MCF 10A (cell line): ENCODE results near the gene RBM18. TPM values are rescaled to one million over a fixed set of nuclear protein-coding genes. Genes with fewer than 3 reads are reported as not detected.

Experiments used
- BruUV-seq: library from RNA; stranded (reverse); fragments of 400-500 nt; replicated peaks from 2 replicates; lab custom pipeline; 2021; lab: Mats Ljungman, UMichigan
- CTCF ChIA-PET: fragments of 300-600 bp; sonication (Branson Sonifier 250); formaldehyde crosslinking; extraction: SDS; loops from one replicate; lab custom pipeline; 2021; ENCODE audit warnings: antibody characterized with exemption, inconsistent platforms; lab: Yijun Ruan, JAX
- POLR2A ChIA-PET: fragments of 300-600, 350-650 bp; sonication (Branson Sonifier 250); formaldehyde crosslinking; extraction: SDS; loops from one replicate; lab custom pipeline; 2020; ENCODE audit warnings: antibody characterized with exemption, inconsistent platforms; lab: Yijun Ruan, JAX
- DNase-seq: peaks from one replicate; pipeline ENCODE4 v3.0.0-alpha.2; 2018; ENCODE audit not compliant: unreplicated experiment
- H3K27ac Mint-ChIP-seq: one replicate; pipeline ENCODE4 v1.8.0; 2022; ENCODE audit warnings: mild to moderate bottlenecking, low read depth, mixed read lengths; ENCODE audit not compliant: unreplicated experiment
- H3K27me3 Mint-ChIP-seq: one replicate; pipeline ENCODE4 v1.8.0; 2022; ENCODE audit warnings: mixed read lengths; ENCODE audit not compliant: insufficient read depth, unreplicated experiment
- H3K36me3 Mint-ChIP-seq: one replicate; pipeline ENCODE4 v1.8.0; 2022; ENCODE audit warnings: mild to moderate bottlenecking, moderate library complexity, mixed read lengths; ENCODE audit not compliant: insufficient read depth, unreplicated experiment
- H3K4me1 Mint-ChIP-seq: one replicate; pipeline ENCODE4 v1.8.0; 2022; ENCODE audit warnings: mixed read lengths; ENCODE audit not compliant: insufficient read depth, unreplicated experiment
- H3K4me3 Mint-ChIP-seq: one replicate; pipeline ENCODE4 v1.8.0; 2022; ENCODE audit warnings: mild to moderate bottlenecking, moderate library complexity, mixed read lengths; ENCODE audit not compliant: unreplicated experiment
- H3K9me3 Mint-ChIP-seq: one replicate; pipeline ENCODE4 v1.8.0; 2022; ENCODE audit warnings: mixed read lengths; ENCODE audit not compliant: unreplicated experiment
- CTCF ChIP-seq: fragments of 200-600 bp; IDR thresholded peaks from one replicate; pipeline ENCODE4 v1.8.0; 2022; ENCODE audit warnings: antibody characterized with exemption, mild to moderate bottlenecking; ENCODE audit not compliant: unreplicated experiment
- intact Hi-C: fragments of 100-400 bp; cut with micrococcal nuclease; formaldehyde crosslinking; loops from 2 replicates; pipeline ENCODE4 v1.14.1; 2022
- total RNA-seq: library from RNA; stranded (reverse); gene quantifications from 2 replicates; pipeline ENCODE4 v1.2.3, GENCODE V29; 2022

RBM18 gene
- total RNA-seq, 1 experiment from 2014 or later, result 44.4 TPM

- H3K27ac Mint-ChIP-seq, result no peak overlapping the region
- no peak overlapping the region for H3K4me3 Mint-ChIP-seq
- no peak for TF ChIP-seq CTCF
- no peaks in the 10 kb centered on the region for H3K36me3 Mint-ChIP-seq
- no peak for DNase-seq
- BruUV-seq, result no TSS peak
- no peaks in the 10 kb centered on the region for H3K4me1 Mint-ChIP-seq
- intact Hi-C loops, result no loop called here
- CTCF ChIA-PET, result no interaction called here
- no peaks in the 10 kb centered on the region for H3K9me3 Mint-ChIP-seq
- H3K27me3 Mint-ChIP-seq, result no peaks in the 10 kb centered on the region
- POLR2A ChIA-PET, result no interaction called here
These were observed 59.5 kb downstream of the RBM18 start for GRCh38 chr9:122205176-122205575.

GRCh38 chr9:122204491-122204890 lies 60.1 kb downstream of the RBM18 start:
- Mint-ChIP-seq H3K9me3 (no peaks in the 10 kb centered on the region), H3K36me3 (no peaks in the 10 kb centered on the region), H3K27ac (no peak overlapping the region), H3K4me3 (no peak overlapping the region), H3K27me3 (no peaks in the 10 kb centered on the region), H3K4me1 (no peaks in the 10 kb centered on the region)
- no peak for TF ChIP-seq CTCF
- POLR2A ChIA-PET, result no interaction called here
- BruUV-seq, result no TSS peak
- CTCF ChIA-PET, result no interaction called here
- intact Hi-C loops, result no loop called here
- DNase-seq, result no peak

- no peak for DNase-seq
- Mint-ChIP-seq H3K27ac (no peak overlapping the region), H3K27me3 (no peaks in the 10 kb centered on the region), H3K4me1 (no peaks in the 10 kb centered on the region), H3K9me3 (no peaks in the 10 kb centered on the region), H3K36me3 (no peaks in the 10 kb centered on the region), H3K4me3 (no peak overlapping the region)
- ChIA-PET POLR2A (no interaction called here), CTCF (no interaction called here)
- TF ChIP-seq CTCF, result no peak
- no TSS peak for BruUV-seq
- intact Hi-C loops, result no loop called here
These were observed 60.6 kb downstream of the RBM18 start for GRCh38 chr9:122204055-122204454.

GRCh38 chr9:122202111-122202510 lies 62.5 kb downstream of the RBM18 start:
- no peak overlapping the region for H3K4me3 Mint-ChIP-seq
- H3K36me3 Mint-ChIP-seq, result no peaks in the 10 kb centered on the region
- no TSS peak for BruUV-seq
- H3K9me3 Mint-ChIP-seq, result no peaks in the 10 kb centered on the region
- H3K27me3 Mint-ChIP-seq, result peaks cover 5% of the 10 kb centered on the region
- no peaks in the 10 kb centered on the region for H3K4me1 Mint-ChIP-seq
- ChIA-PET POLR2A (no interaction called here), CTCF (no interaction called here)
- intact Hi-C loops, result no loop called here
- no peak for DNase-seq
- H3K27ac Mint-ChIP-seq, result no peak overlapping the region
- TF ChIP-seq CTCF, result no peak
